Ishikawa (cell line): Measurements from ENCODE around the gene RIPK4.

Experiments used
- CEBPB ChIP-seq: IDR thresholded peaks from 2 replicates; pipeline ENCODE4 v1.6.1; 2012
- CREB1 ChIP-seq: IDR thresholded peaks from 2 replicates; pipeline ENCODE4 v1.6.1; 2012; ENCODE audit warnings: low read depth
- EGR1 ChIP-seq: IDR thresholded peaks from 2 replicates; pipeline ENCODE4 v1.6.1; 2012
- EP300 ChIP-seq: IDR thresholded peaks from 2 replicates; pipeline ENCODE4 v1.6.1; 2012; ENCODE audit warnings: borderline replicate concordance
- FOXM1 ChIP-seq: IDR thresholded peaks from 2 replicates; pipeline ENCODE4 v1.6.1; 2012; ENCODE audit warnings: low read depth, borderline replicate concordance
- MAX ChIP-seq: IDR thresholded peaks from 2 replicates; pipeline ENCODE4 v1.6.1; 2012
- NFIC ChIP-seq: IDR thresholded peaks from 2 replicates; pipeline ENCODE4 v1.6.1; 2012
- RAD21 ChIP-seq: IDR thresholded peaks from 2 replicates; pipeline ENCODE4 v1.6.1; 2012; ENCODE audit warnings: low read depth
- REST ChIP-seq: IDR thresholded peaks from 2 replicates; pipeline ENCODE4 v1.6.1; 2012; ENCODE audit warnings: low read depth, mild to moderate bottlenecking
- TAF1 ChIP-seq: IDR thresholded peaks from 2 replicates; pipeline ENCODE4 v1.6.1; 2012; ENCODE audit warnings: low read depth, mild to moderate bottlenecking
- TCF12 ChIP-seq: IDR thresholded peaks from 2 replicates; pipeline ENCODE4 v1.6.1; 2012; ENCODE audit warnings: low read depth
- TEAD4 ChIP-seq: IDR thresholded peaks from 2 replicates; pipeline ENCODE4 v1.6.1; 2012
- USF1 ChIP-seq: IDR thresholded peaks from 2 replicates; pipeline ENCODE4 v1.6.1; 2012
- YY1 ChIP-seq: IDR thresholded peaks from 2 replicates; pipeline ENCODE4 v1.6.1; 2012; ENCODE audit warnings: low read depth
- ZBTB7A ChIP-seq: IDR thresholded peaks from 2 replicates; pipeline ENCODE4 v1.6.1; 2012; ENCODE audit warnings: low read depth

Gene RIPK4

GRCh38 chr21:41711416-41712007 is 55.3 kb downstream of the RIPK4 start:
- TF ChIP-seq USF1: no peak
- TF ChIP-seq EGR1: no peak
- TF ChIP-seq ZBTB7A: no peak
- no peak for TF ChIP-seq RAD21
- no peak for TF ChIP-seq FOXM1
- TF ChIP-seq CEBPB: no peak
- no peak for TF ChIP-seq TEAD4
- no peak for TF ChIP-seq YY1
- no peak for TF ChIP-seq CREB1

GRCh38 chr21:41710823-41711160 is 56.1 kb downstream of the RIPK4 start:
- TF ChIP-seq TCF12 (no peak), REST (no peak), CREB1 (no peak), YY1 (no peak), TEAD4 (no peak), FOXM1 (no peak), TAF1 (no peak), NFIC (no peak), USF1 (no peak)

GRCh38 chr21:41709965-41710822 is 56.7 kb downstream of the RIPK4 start:
- TF ChIP-seq YY1 (no peak), RAD21 (no peak), EGR1 (no peak), CEBPB (no peak), MAX (no peak), NFIC (no peak), TAF1 (no peak), TCF12 (no peak), REST (no peak), EP300 (no peak), FOXM1 (no peak), USF1 (no peak), TEAD4 (no peak), CREB1 (no peak), ZBTB7A (no peak)

GRCh38 chr21:41709166-41709565 is 57.7 kb downstream of the RIPK4 start:
- no peak for TF ChIP-seq TAF1
- TF ChIP-seq USF1: no peak
- no peak for TF ChIP-seq TEAD4
- TF ChIP-seq YY1: no peak
- no peak for TF ChIP-seq CEBPB
- TF ChIP-seq TCF12: no peak
- TF ChIP-seq RAD21: no peak
- no peak for TF ChIP-seq REST
- TF ChIP-seq NFIC: no peak
- no peak for TF ChIP-seq MAX
- TF ChIP-seq EP300: no peak
- no peak for TF ChIP-seq FOXM1
- no peak for TF ChIP-seq CREB1
- TF ChIP-seq EGR1: no peak
- no peak for TF ChIP-seq ZBTB7A
